OCI-M1 (cell line): ENCODE results near the gene RPA1.
A peak's percentile ranks its signal among the peaks of the same experiment; 100 is the strongest.
"Not testable (repeated sequence)": the region's sequence is repeated elsewhere in the genome, so short reads cannot be mapped to it uniquely, and the experiment has no call there.

Source experiments
- DNase-seq: peaks from one replicate; lab custom pipeline; 2025; lab: John Stamatoyannopoulos, UW

The RPA1 gene

GRCh38 chr17:1880851-1881630 lies 51.2 kb downstream of the RPA1 start:
- DNase-seq: no peak

DNA sequence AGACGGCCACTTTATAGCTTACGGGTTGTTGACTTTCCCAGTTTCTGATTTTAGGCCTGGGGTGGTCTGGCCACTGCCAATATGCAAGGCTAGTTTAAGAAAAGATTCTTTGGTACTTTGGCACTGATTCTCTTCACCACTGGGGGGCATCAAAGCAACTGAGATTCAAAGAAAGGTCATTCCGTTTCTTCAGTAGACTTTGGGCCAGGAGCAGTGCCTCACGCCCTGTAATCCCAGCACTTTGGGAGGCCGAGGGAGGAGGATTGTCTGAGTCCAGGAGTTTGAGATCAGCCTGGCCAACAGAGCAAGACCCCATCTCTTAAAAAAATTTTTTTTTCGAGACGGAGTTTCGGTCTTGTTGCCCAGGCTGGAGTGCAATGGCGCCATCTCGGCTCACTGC lies 53.0 kb downstream of the RPA1 start:
- DNase-seq: peak; percentile 25

- DNase-seq: no peak
Measured at GRCh38 chr17:1883536-1883935, 53.7 kb downstream of the RPA1 start.

DNA sequence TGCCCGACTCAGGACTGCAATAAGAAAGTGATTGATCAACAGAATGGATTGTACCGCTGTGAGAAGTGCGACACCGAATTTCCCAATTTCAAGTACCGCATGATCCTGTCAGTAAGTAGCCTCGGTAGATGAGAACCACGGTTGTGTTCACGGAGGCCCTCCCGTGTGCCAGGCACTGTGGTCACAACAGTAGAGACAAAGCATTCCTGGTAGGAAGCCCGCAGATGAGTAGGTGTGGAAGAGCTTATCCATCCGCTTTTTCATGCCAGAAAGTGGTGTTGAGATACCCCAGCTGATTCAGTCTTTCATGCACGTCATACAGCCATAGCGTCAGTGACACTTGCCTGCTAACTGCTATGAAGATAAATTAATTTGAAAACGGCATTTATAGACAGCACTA lies 58.9 kb downstream of the RPA1 start:
- no peak for DNase-seq

- no peak for DNase-seq
Measured at GRCh38 chr17:1890758-1891450, 61.1 kb downstream of the RPA1 start.

GRCh38 chr17:1894753-1895339 lies 65.0 kb downstream of the RPA1 start:
- DNase-seq: no peak

GRCh38 chr17:1895479-1895878 lies 65.7 kb downstream of the RPA1 start:
- DNase-seq: not testable (repeated sequence)

DNA sequence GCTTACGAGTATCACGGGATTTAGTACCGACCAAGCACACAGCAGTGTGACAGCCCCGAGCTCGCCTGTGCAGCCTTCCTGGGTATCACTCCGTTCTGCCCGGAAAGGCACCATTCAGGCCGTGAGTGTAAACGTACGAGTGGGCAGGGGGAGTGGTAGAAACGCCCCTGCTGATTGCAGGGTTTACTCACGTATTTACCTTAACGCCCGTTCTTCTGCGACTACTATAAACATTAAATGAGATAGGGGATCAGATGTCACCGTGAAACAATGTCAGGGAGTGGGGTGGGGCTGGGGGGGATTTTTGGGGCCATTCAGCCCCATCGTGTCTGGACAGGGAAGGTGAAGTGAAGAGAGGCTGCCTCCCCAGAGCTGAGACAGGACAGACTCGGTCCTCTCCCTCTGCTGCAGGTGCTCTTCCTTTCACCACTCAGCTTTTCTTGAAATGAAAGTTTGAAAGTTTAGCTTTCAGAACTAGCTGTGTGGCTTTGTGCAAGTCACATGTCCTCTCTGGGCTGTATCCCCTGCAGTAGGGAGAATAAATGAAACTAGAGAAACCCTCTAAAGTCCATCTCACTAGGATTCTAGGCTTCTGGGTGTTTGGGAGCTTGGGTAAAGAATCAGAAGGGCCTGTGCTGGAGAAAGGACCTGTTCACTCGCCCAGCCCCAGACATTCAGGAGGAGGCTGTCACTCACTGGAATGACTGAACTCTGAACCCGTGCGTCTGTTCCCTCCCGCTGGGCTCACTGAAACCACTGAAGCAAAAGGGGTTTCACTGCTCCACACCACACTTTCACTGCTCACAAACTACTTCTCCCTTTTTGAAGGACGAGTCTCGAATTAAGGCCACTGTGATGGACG lies 66.7 kb downstream of the RPA1 start:
- no peak for DNase-seq

DNA sequence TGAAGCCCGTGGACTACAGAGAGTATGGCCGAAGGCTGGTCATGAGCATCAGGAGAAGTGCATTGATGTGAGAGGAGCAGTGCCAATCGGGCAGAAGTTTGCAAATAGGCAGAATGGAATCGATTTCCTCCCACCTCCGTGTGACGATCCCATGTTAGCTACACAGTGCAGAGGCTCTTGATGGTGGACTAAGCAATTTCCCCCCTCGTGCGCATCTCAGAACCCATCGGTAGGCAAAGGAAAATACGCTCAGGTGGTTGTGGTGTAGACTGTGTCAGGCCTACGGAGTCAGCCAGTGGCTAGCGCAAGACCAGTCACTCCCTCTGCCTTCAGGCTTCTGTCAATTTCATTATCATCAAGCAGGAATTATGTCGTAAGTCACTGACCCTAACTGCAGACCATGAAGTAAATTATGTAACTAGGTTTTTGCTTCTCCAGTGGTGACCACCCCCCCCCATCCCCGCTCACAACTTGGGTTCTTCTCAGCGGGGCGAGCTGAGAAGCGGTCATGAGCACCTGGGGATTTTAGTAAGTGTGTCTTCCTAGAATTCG lies 67.4 kb downstream of the RPA1 start:
- no peak for DNase-seq

DNA sequence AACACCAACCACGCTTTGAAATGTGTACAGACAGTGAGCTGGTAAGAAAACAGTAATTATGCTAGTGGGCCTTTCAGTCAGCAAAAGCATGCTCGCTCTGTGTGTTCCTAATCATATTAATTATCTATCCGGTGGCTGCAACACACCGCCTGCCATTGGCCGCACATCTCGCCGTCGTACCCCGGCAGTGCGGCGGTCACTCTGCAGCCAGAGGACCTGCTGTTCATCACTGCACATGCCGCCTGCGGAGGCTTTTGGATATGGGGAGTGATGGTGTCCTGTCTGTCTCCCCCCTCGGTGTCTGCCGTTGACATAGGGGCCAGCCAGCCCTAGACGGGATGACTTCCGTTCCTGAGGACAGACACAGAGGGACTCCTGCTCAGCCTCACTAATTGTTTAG lies 68.5 kb downstream of the RPA1 start:
- DNase-seq: no peak

GRCh38 chr17:1898872-1899271 lies 69.1 kb downstream of the RPA1 start:
- DNase-seq: no peak

DNA sequence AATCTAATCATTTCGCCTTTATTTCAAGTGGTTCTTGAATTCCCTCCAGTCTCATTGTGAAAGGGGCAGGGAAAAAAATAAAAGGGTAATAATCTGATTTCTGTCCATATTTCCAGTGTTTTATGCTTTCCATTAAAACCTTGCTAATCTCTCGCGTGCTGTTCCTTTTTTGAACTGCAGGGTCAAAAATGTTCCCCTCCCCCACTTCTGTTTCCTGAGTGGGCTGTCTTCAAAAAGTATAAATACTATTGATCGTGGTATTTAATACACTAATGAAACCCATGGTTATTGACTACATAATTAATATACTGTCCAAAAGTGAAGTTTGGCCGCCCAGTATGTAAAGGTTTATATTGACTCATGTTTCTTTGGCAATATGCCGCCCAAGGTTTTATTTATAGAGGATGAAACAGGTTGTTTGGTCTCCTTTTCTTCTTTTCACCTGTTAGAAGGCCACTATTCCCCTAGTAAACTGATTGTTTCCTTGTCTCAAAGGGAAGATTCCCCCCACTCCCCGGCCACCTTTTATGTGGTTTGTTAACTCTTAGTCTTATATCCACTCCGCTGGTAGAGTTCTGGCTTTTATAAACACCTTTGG lies 69.7 kb downstream of the RPA1 start:
- no peak for DNase-seq

- no peak for DNase-seq
Measured at GRCh38 chr17:1904273-1905182, 74.7 kb downstream of the RPA1 start.

- DNase-seq: no peak
Measured at GRCh38 chr17:1905190-1905913, 75.5 kb downstream of the RPA1 start.

- no peak for DNase-seq
Measured at GRCh38 chr17:1906662-1907101, 76.9 kb downstream of the RPA1 start.

GRCh38 chr17:1907216-1907631 lies 77.4 kb downstream of the RPA1 start:
- DNase-seq: no peak

- DNase-seq: no peak
Measured at GRCh38 chr17:1907909-1908698, 78.3 kb downstream of the RPA1 start.

GRCh38 chr17:1908699-1909309 lies 79.0 kb downstream of the RPA1 start:
- peak; percentile 75 for DNase-seq
